ENCODE results near the gene ZNF727. TPM values are rescaled to one million over a fixed set of nuclear protein-coding genes. Genes with fewer than 3 reads are reported as not detected.
"Not testable (repeated sequence)": the region's sequence is repeated elsewhere in the genome, so short reads cannot be mapped to it uniquely, and the experiment has no call there.

The ZNF727 gene
- total RNA-seq (1 to 10 TPM; 2.3 to 2.5 TPM), polyA plus RNA-seq (under 1 TPM in 2 of 3 donors, not detected in 1; 0.08 to 0.36 TPM), total RNA-seq (0 to 14.5 (median 3.3) reads per million in 6 experiments)

DNA sequence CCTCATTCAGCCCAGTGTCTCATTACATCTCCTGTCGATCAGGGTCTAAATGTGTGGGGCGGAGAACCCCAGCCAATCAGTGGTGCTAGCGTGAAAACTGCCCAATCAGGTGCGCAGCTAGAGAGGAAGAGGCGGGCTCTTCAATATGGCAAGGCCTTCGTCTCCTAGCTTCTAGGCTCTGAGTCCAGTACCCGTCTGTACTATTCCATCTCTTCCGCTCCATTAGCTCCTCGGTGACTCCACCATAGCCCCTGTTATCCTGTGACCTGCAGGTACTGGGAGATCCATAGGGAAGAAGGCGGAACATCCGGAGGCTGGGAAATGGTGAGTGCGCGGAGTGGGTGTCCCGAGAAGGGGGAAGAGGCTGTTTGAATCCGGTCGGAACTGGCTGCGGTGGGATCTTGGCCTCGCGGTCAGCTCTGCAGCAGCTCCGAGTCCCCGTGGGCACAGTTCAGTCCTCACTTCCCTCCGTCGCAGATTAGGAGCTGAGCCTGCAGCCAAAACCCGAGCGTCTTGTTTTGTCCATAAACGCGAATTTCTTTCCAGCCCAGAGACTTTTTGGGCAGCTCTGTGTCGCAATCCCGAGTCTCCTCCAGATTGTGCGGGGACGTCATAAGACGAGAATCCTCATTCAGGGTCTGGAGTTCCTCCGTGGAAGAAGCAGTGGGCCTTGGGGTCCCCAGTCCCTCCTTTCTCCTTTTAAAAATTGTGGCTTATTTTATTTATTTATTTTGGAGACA, at the start of gene ZNF727:
Gene ZNF727 (plus strand): TSS at position 134 of the 740 bp plus-strand sequence. CDS start 188 bp downstream, at position 322.
- peaks cover 2 to 17% (median 6%) of the 10 kb centered on the region in 3 donors for H3K36me3 Mint-ChIP-seq
- peak in 7 of 10 donors; percentile 11 to 70 (median 34) for DNase-seq
- POLR2A ChIA-PET, result interaction anchor here (0.9 to 1.0 kb wide), 2 partner anchors 120 to 749 kb away, joined by 3 to 4 read pairs; partner anchors contain the start of gene ZNF138
- peak within 1 kb of the TSS; percentile 64 to 90 (median 82) for H3K4me3 Mint-ChIP-seq
- H3K9me3 Mint-ChIP-seq, result peaks cover 6 to 74% (median 32%) of the 10 kb centered on the region in 9 donors
- peak; percentile 95 to 96 for ATAC-seq
- peaks cover 0 to 18% (median 4%) of the 10 kb centered on the region in 5 donors for H3K27me3 Mint-ChIP-seq
- H3K27ac Mint-ChIP-seq, result peak within 1 kb of the TSS in 8 of 10 donors; percentile 37 to 89 (median 85)
- peaks cover 0 to 8% (median 5%) of the 10 kb centered on the region in 4 donors for H3K4me1 Mint-ChIP-seq

DNA sequence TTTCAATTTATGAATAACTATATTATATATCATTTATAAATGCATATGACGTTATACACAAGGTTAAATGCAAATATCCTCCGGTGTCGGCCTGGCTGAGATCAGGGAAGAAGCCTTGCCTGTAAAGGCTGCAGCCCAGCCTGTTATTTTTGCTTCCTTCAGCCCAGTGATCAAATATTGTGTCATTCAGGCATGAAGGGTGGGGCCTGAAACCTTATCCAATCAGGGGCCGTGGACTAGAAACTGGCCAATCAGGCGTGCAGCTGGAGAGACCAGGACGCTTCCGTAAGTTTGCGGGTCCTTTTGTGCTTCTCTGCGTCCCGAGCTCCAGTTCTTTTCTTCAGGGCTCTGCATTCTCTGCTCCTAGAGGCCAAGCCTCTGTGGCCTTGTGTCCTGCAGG, 46.7 kb upstream of the ZNF727 start, which contains the start of gene ZNF722:
Gene ZNF722 (plus strand): TSS at position 301 of the 400 bp plus-strand sequence. CDS start 113 bp downstream, outside the sequence.
- Mint-ChIP-seq H3K4me3 (peak within 1 kb of the TSS in 1 of 10 donors; percentile 15), H3K9me3 (peaks cover 0 to 79% (median 15%) of the 10 kb centered on the region in 9 donors), H3K27ac (no peak within 1 kb of the TSS), H3K27me3 (no peaks in the 10 kb centered on the region), H3K36me3 (peaks cover 0 to 9% (median 0%) of the 10 kb centered on the region in 3 donors), H3K4me1 (no peaks in the 10 kb centered on the region)
- no peak for DNase-seq
- POLR2A ChIA-PET, result no interaction called here
- no peak for ATAC-seq

DNA sequence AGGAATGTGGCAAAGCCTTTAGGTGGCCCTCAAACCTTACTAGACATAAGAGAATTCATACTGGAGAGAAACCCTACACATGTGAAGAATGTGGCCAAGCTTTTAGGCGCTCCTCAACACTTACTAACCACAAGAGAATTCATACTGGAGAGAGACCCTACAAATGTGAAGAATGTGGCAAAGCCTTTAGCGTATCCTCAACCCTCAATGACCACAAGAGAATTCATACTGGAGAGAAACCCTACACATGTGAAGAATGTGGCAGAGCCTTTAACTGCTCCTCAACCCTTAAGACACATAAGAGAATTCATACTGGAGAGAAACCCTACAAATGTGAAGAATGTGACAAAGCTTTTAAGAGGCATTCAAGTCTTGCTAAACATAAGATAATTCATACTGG, 29.7 kb upstream of the ZNF727 start:
- H3K27me3 Mint-ChIP-seq, DNase-seq, POLR2A ChIA-PET, ATAC-seq, H3K4me1 Mint-ChIP-seq, H3K27ac Mint-ChIP-seq, H3K4me3 Mint-ChIP-seq: not testable (repeated sequence)
- Mint-ChIP-seq H3K9me3 (peaks cover 23 to 80% (median 51%) of the 10 kb centered on the region in 9 donors), H3K36me3 (peaks cover 0 to 51% (median 10%) of the 10 kb centered on the region in 3 donors)

DNA sequence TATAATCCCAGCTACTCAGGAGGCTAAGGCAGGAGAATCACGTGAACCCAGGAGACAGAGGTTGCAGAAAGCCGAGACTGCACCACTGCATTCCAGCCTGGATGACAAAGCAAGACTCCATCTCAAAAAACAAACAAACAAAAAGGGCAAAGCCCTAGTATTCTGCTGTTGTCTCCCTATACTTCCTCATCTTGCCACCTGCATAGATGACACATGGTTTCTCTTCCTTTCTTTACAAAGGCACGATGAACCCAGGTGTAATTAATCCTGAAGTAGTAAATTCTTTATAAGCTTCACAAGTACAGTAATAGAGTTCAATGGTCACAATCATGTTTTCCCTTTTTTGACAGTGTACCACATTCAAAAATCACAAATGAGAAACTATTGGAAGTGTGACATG, 9.8 kb upstream of the ZNF727 start:
- POLR2A ChIA-PET, result no interaction called here

GRCh38 chr7:64037095-64037494, 8.1 kb upstream of the ZNF727 start:
- Mint-ChIP-seq H3K36me3 (peaks cover 4 to 24% (median 5%) of the 10 kb centered on the region in 3 donors), H3K27me3 (peaks cover 0 to 8% (median 0%) of the 10 kb centered on the region in 5 donors), H3K4me1 (peaks cover 0 to 1% (median 0%) of the 10 kb centered on the region in 4 donors), H3K4me3 (no peak overlapping the region), H3K27ac (no peak overlapping the region), H3K9me3 (peaks cover 0 to 91% (median 43%) of the 10 kb centered on the region in 9 donors)
- no peak for DNase-seq
- ATAC-seq, result no peak
- POLR2A ChIA-PET, result no interaction called here

More for the DNA sequence above, 9.8 kb upstream of the ZNF727 start:
- ATAC-seq (no peak), DNase-seq (no peak)
- no peak overlapping the region for H3K27ac Mint-ChIP-seq
- H3K4me1 Mint-ChIP-seq, result peaks cover 0 to 1% (median 0%) of the 10 kb centered on the region in 4 donors
- H3K27me3 Mint-ChIP-seq, result peaks cover 0 to 8% (median 0%) of the 10 kb centered on the region in 5 donors
- no peak overlapping the region for H3K4me3 Mint-ChIP-seq
- peaks cover 4 to 32% (median 5%) of the 10 kb centered on the region in 3 donors for H3K36me3 Mint-ChIP-seq
- H3K9me3 Mint-ChIP-seq, result peaks cover 0 to 94% (median 52%) of the 10 kb centered on the region in 9 donors

- ATAC-seq (no peak), DNase-seq (no peak)
- Mint-ChIP-seq H3K9me3 (peaks cover 5 to 71% (median 31%) of the 10 kb centered on the region in 9 donors), H3K36me3 (peaks cover 2 to 17% (median 6%) of the 10 kb centered on the region in 3 donors), H3K4me3 (peak overlapping the region; percentile 48 to 90 (median 82)), H3K27me3 (peaks cover 0 to 18% (median 4%) of the 10 kb centered on the region in 5 donors), H3K27ac (peak overlapping the region in 4 of 10 donors; percentile 51 to 89 (median 85)), H3K4me1 (peaks cover 0 to 8% (median 5%) of the 10 kb centered on the region in 4 donors)
- POLR2A ChIA-PET, result interaction anchor here (0.9 kb wide), 1 partner anchor 748 kb away, joined by 4 read pairs; the partner anchor contains the start of gene ZNF138
These were observed 781 bp downstream of the ZNF727 start for GRCh38 chr7:64046041-64046389.

DNA sequence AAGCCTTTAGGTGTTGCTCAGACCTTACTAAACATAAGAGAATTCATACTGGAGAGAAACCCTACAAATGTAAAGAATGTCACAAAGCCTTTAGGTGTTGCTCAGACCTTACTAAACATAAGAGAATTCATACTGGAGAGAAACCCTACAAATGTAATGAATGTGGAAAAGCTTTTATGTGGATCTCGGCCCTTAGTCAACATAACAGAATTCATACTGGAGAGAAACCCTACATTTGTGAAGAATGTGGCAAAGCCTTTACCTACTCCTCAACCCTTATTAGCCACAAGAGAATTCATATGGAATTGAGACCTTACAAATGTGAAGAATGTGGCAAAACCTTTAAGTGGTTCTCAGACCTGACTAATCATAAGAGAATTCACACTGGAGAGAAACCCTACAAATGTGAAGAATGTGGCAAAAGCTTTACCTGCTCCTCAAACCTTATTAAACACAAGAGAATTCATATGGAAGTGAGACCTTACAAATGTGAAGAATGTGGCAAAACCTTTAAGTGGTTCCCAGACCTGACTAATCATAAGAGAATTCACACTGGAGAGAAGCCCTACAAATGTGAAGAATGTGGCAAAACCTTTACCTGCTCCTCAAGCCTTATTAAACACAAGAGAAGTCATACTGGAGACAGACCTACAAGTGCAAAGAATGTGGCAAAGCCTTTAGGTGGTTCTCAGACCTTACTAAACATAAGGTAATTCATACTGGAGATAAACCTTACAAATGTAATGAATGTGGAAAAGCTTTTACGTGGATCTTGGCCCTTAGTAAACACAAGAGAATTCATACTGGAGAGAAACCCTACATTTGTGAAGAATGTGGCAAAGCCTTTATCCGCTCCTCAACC, 32.8 kb downstream of the ZNF727 start:
- H3K4me1 Mint-ChIP-seq, H3K27ac Mint-ChIP-seq, H3K4me3 Mint-ChIP-seq, POLR2A ChIA-PET, H3K27me3 Mint-ChIP-seq, DNase-seq, ATAC-seq: not testable (repeated sequence)
- peaks cover 19 to 65% (median 42%) of the 10 kb centered on the region in 3 donors for H3K36me3 Mint-ChIP-seq
- peaks cover 37 to 94% (median 60%) of the 10 kb centered on the region in 9 donors for H3K9me3 Mint-ChIP-seq

DNA sequence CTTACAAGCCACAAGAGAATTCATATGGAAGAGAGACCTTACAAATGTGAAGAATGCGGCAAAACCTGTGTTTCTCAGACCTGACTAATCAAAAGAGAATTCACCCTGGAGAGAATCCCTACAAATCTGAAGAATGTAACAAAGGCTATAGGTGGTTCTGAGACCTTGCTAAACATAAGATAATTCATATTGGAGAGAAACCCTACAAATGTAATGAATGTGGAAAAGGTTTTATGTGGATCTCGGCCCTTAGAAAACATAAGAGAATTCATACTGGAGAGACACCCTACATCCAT, 33.4 kb downstream of the ZNF727 start:
- H3K4me3 Mint-ChIP-seq, result no peak overlapping the region
- ATAC-seq, result no peak
- POLR2A ChIA-PET, result no interaction called here
- no peak for DNase-seq
- peaks cover 17 to 60% (median 42%) of the 10 kb centered on the region in 3 donors for H3K36me3 Mint-ChIP-seq
- no peak overlapping the region for H3K27ac Mint-ChIP-seq
- H3K9me3 Mint-ChIP-seq, result peaks cover 37 to 94% (median 57%) of the 10 kb centered on the region in 9 donors
- H3K4me1 Mint-ChIP-seq, result no peaks in the 10 kb centered on the region
- H3K27me3 Mint-ChIP-seq, result no peaks in the 10 kb centered on the region

- peaks cover 2 to 27% (median 5%) of the 10 kb centered on the region in 3 donors for H3K36me3 Mint-ChIP-seq
These were observed 42.3 kb downstream of the ZNF727 start for GRCh38 chr7:64087501-64087900.

DNA sequence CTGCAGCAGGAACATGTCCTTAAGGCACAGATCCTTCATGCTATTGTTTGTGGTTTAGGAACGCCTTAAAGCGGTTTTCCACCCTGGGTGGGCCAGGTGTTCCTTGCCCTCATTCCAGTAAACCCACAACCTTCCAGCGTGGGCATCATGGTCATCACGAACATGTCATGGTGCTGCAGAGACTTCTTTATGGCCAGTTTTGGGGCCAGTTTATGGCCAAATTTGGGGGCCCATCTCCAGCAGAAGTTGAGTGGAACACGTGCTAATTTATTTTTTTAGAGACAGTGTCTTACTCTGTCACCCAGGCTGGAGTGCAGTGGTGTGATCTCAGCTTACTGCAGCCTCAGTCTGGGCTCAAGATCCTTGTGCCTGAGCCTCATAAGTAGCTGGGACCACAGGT, 43.6 kb downstream of the ZNF727 start:
- not testable (repeated sequence) for ATAC-seq
- H3K9me3 Mint-ChIP-seq, result peaks cover 0 to 83% (median 31%) of the 10 kb centered on the region in 9 donors

More at GRCh38 chr7:64087501-64087900, 42.3 kb downstream of the ZNF727 start:
- no peaks in the 10 kb centered on the region for H3K27me3 Mint-ChIP-seq
- peaks cover 0 to 86% (median 26%) of the 10 kb centered on the region in 9 donors for H3K9me3 Mint-ChIP-seq
- POLR2A ChIA-PET, result no interaction called here
- ATAC-seq (no peak), DNase-seq (no peak)
- H3K27ac Mint-ChIP-seq, result no peak overlapping the region
- H3K4me1 Mint-ChIP-seq, result no peaks in the 10 kb centered on the region
- H3K4me3 Mint-ChIP-seq, result no peak overlapping the region

More for the DNA sequence above, 43.6 kb downstream of the ZNF727 start:
- H3K36me3 Mint-ChIP-seq, result peaks cover 0 to 33% (median 5%) of the 10 kb centered on the region in 3 donors
- POLR2A ChIA-PET, DNase-seq, H3K4me3 Mint-ChIP-seq, H3K27me3 Mint-ChIP-seq, H3K4me1 Mint-ChIP-seq, H3K27ac Mint-ChIP-seq: not testable (repeated sequence)

All from naive thymus-derived CD8-positive, alpha-beta T cell (primary cell).